Fibroblast of lung (primary cell): ENCODE measurements around the gene ZFR.

Source experiments
- EZH2 ChIP-seq: IDR thresholded peaks from 2 replicates; pipeline ENCODE4 v1.5.1; 2012; ENCODE audit warnings: low read length, control low read depth, mild to moderate bottlenecking; ENCODE audit errors: missing control alignments
- TF ChIP-seq, protein P1 (sequence below), 2 donors: IDR thresholded peaks in 1 of 2; conservative IDR thresholded peaks in 1 of 2; 1 replicate in 1 of 2; 2 replicates in 1 of 2; pipeline ENCODE4 v1.5.1; 2011 to 2012; ENCODE audit warnings: low read length in 2 of 2, control low read depth in 1 of 2, inconsistent platforms in 1 of 2, low read depth in 1 of 2, mild to moderate bottlenecking in 1 of 2

DNA sequence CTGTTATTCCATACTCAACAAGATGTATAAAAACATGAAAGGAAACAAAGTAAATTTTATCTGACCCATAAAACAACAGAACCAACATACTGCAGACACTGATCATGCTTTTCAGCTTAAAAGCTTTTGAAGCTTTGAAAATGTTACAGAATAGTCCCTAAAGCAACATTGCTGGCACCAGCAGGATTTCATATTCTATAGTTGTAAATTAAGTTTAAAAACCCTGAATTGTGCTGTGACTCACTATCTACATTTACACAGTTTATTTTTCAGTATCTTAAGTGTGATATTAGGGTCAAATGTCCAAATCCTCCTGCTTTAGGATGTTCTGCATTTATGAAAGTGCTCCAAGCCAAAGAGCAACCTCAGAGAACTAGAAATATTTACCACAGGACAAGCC, 59.9 kb downstream of the ZFR start:
- TF ChIP-seq, protein P1, sequence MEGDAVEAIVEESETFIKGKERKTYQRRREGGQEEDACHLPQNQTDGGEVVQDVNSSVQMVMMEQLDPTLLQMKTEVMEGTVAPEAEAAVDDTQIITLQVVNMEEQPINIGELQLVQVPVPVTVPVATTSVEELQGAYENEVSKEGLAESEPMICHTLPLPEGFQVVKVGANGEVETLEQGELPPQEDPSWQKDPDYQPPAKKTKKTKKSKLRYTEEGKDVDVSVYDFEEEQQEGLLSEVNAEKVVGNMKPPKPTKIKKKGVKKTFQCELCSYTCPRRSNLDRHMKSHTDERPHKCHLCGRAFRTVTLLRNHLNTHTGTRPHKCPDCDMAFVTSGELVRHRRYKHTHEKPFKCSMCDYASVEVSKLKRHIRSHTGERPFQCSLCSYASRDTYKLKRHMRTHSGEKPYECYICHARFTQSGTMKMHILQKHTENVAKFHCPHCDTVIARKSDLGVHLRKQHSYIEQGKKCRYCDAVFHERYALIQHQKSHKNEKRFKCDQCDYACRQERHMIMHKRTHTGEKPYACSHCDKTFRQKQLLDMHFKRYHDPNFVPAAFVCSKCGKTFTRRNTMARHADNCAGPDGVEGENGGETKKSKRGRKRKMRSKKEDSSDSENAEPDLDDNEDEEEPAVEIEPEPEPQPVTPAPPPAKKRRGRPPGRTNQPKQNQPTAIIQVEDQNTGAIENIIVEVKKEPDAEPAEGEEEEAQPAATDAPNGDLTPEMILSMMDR (conservative IDR thresholded peaks at IDR 0.05 in 1 of 2, IDR thresholded peaks at IDR 0.05 in 1 of 2; ENCODE audit: low read depth in 1 of 2, low read length in 2 of 2) = no peak
- TF ChIP-seq EZH2 = no peak
